HEK293 (cell line): ENCODE results near the gene PIGH.

Source experiments
- CTCF ChIA-PET: fragments of 350-600 bp; formaldehyde crosslinking; extraction: SDS; loops from one replicate; lab custom pipeline; 2021; ENCODE audit warnings: antibody characterized with exemption; lab: Yijun Ruan, JAX
- POLR2A ChIA-PET: fragments of 300-600 bp; formaldehyde crosslinking; extraction: SDS; loops from one replicate; lab custom pipeline; 2020; ENCODE audit warnings: antibody characterized with exemption, inconsistent platforms; lab: Yijun Ruan, JAX
- H3K27ac ChIP-seq: fragments of 200-500 bp; sonication (Bioruptor generic); 2 replicates; pipeline ENCODE4 v1.5.1; 2014; ENCODE audit warnings: low read depth, low read length, control low read depth, inconsistent platforms; ENCODE audit errors: extremely low read depth
- H3K36me3 ChIP-seq, 2 experiments: fragments of 200-500 bp in 1 of 2; sonication (Bioruptor generic) in 1 of 2; 1 replicate in 1 of 2; 2 replicates in 1 of 2; pipeline ENCODE4 v1.5.1; 2014 to 2017; ENCODE audit warnings: inconsistent platforms in 2 of 2, low read length in 2 of 2; ENCODE audit not compliant: control insufficient read depth in 2 of 2, insufficient read depth in 1 of 2
- H3K4me1 ChIP-seq: fragments of 200-500 bp; sonication (Bioruptor generic); 2 replicates; pipeline ENCODE4 v1.5.1; 2014; ENCODE audit warnings: mild to moderate bottlenecking, low read length, inconsistent platforms; ENCODE audit not compliant: control insufficient read depth, insufficient read depth
- H3K4me3 ChIP-seq: 2 replicates; pipeline ENCODE4 v1.5.1; 2011; ENCODE audit warnings: low read depth, mild to moderate bottlenecking, control low read depth, low read length, moderate library complexity
- H3K9me3 ChIP-seq: fragments of 200-500 bp; sonication (Bioruptor generic); 2 replicates; pipeline ENCODE4 v1.5.1; 2014; ENCODE audit warnings: low read depth, low read length, inconsistent platforms; ENCODE audit not compliant: control insufficient read depth, insufficient read depth
- HOXD13 ChIP-seq: sonication (generic); formaldehyde crosslinking; IDR thresholded peaks from 2 replicates; pipeline ENCODE4 v1.8.0; 2022; ENCODE audit warnings: missing genetic modification reagents, borderline replicate concordance
- RBAK ChIP-seq: fragments of 450-650 bp; formaldehyde crosslinking; IDR thresholded peaks from 2 replicates; pipeline ENCODE4 v1.5.1; 2016; ENCODE audit warnings: missing biosample characterization, missing genetic modification characterization
- REPIN1 ChIP-seq: fragments of 450-650 bp; formaldehyde crosslinking; IDR thresholded peaks from 2 replicates; pipeline ENCODE4 v1.5.1; 2017; ENCODE audit warnings: missing biosample characterization, missing genetic modification characterization, low read depth
- ZIC2 ChIP-seq: fragments of 450-650 bp; formaldehyde crosslinking; IDR thresholded peaks from 2 replicates; pipeline ENCODE4 v1.5.1; 2016; ENCODE audit warnings: missing biosample characterization, missing genetic modification characterization
- ZNF114 ChIP-seq: fragments of 450-650 bp; formaldehyde crosslinking; IDR thresholded peaks from 2 replicates; pipeline ENCODE4 v1.5.0; 2017; ENCODE audit warnings: missing biosample characterization, missing genetic modification characterization
- ZNF140 ChIP-seq: fragments of 450-650 bp; formaldehyde crosslinking; IDR thresholded peaks from 2 replicates; pipeline ENCODE4 v1.5.1; 2016; ENCODE audit warnings: missing biosample characterization, missing genetic modification characterization
- ZNF19 ChIP-seq: fragments of 450-650 bp; formaldehyde crosslinking; IDR thresholded peaks from 2 replicates; pipeline ENCODE4; 2016; ENCODE audit warnings: missing biosample characterization, missing genetic modification characterization, low read depth
- ZNF2 ChIP-seq: fragments of 450-650 bp; formaldehyde crosslinking; IDR thresholded peaks from 2 replicates; pipeline ENCODE4 v1.5.1; 2016; ENCODE audit warnings: missing biosample characterization, missing genetic modification characterization
- ZNF202 ChIP-seq: fragments of 450-650 bp; formaldehyde crosslinking; IDR thresholded peaks from 2 replicates; pipeline ENCODE4 v1.5.1; 2016; ENCODE audit warnings: missing biosample characterization, missing genetic modification characterization, borderline replicate concordance
- ZNF341 ChIP-seq: fragments of 450-650 bp; formaldehyde crosslinking; IDR thresholded peaks from 2 replicates; pipeline ENCODE4; 2016; ENCODE audit warnings: low read depth, missing biosample characterization, missing genetic modification characterization
- ZNF37A ChIP-seq: fragments of 450-650 bp; IDR thresholded peaks from 2 replicates; pipeline ENCODE4 v1.5.1; 2018; ENCODE audit warnings: missing biosample characterization, missing genetic modification characterization
- ZNF394 ChIP-seq: fragments of 450-650 bp; formaldehyde crosslinking; IDR thresholded peaks from 2 replicates; pipeline ENCODE4 v1.5.1; 2016; ENCODE audit warnings: missing biosample characterization, missing genetic modification characterization, mild to moderate bottlenecking, moderate library complexity, borderline replicate concordance
- ZNF510 ChIP-seq: fragments of 450-650 bp; formaldehyde crosslinking; IDR thresholded peaks from 2 replicates; pipeline ENCODE4 v1.5.1; 2018; ENCODE audit warnings: mild to moderate bottlenecking, missing genetic modification characterization, missing biosample characterization; ENCODE audit not compliant: insufficient replicate concordance
- ZNF530 ChIP-seq: fragments of 450-650 bp; formaldehyde crosslinking; IDR thresholded peaks from 2 replicates; pipeline ENCODE4 v1.5.1; 2016; ENCODE audit warnings: low read depth, missing biosample characterization, missing genetic modification characterization
- ZNF585B ChIP-seq: fragments of 450-650 bp; formaldehyde crosslinking; IDR thresholded peaks from 2 replicates; pipeline ENCODE4 v1.5.1; 2016; ENCODE audit warnings: missing biosample characterization, missing genetic modification characterization
- ZNF747 ChIP-seq: fragments of 450-650 bp; formaldehyde crosslinking; IDR thresholded peaks from 2 replicates; pipeline ENCODE4 v1.5.1; 2016; ENCODE audit warnings: missing biosample characterization, missing genetic modification characterization
- TF ChIP-seq, protein P1 (sequence below): fragments of 450-650 bp; formaldehyde crosslinking; IDR thresholded peaks from 2 replicates; pipeline ENCODE4 v1.5.1; 2016; ENCODE audit warnings: missing biosample characterization, missing genetic modification characterization
- TF ChIP-seq, protein P2 (sequence below): fragments of 450-650 bp; formaldehyde crosslinking; IDR thresholded peaks from 2 replicates; pipeline ENCODE4 v1.5.1; 2016; ENCODE audit warnings: missing biosample characterization, missing genetic modification characterization
- TF ChIP-seq, protein P3 (sequence below): fragments of 450-650 bp; formaldehyde crosslinking; IDR thresholded peaks from 2 replicates; pipeline ENCODE4 v1.5.1; 2016; ENCODE audit warnings: missing biosample characterization, missing genetic modification characterization
- TF ChIP-seq, protein P4 (sequence below): fragments of 450-650 bp; formaldehyde crosslinking; IDR thresholded peaks from 2 replicates; pipeline ENCODE4 v1.5.1; 2016; ENCODE audit warnings: missing biosample characterization, missing genetic modification characterization
- TF ChIP-seq, protein P5 (sequence below): fragments of 450-650 bp; formaldehyde crosslinking; IDR thresholded peaks from 2 replicates; pipeline ENCODE4 v1.5.1; 2016; ENCODE audit warnings: missing biosample characterization, missing genetic modification characterization

PIGH gene

DNA sequence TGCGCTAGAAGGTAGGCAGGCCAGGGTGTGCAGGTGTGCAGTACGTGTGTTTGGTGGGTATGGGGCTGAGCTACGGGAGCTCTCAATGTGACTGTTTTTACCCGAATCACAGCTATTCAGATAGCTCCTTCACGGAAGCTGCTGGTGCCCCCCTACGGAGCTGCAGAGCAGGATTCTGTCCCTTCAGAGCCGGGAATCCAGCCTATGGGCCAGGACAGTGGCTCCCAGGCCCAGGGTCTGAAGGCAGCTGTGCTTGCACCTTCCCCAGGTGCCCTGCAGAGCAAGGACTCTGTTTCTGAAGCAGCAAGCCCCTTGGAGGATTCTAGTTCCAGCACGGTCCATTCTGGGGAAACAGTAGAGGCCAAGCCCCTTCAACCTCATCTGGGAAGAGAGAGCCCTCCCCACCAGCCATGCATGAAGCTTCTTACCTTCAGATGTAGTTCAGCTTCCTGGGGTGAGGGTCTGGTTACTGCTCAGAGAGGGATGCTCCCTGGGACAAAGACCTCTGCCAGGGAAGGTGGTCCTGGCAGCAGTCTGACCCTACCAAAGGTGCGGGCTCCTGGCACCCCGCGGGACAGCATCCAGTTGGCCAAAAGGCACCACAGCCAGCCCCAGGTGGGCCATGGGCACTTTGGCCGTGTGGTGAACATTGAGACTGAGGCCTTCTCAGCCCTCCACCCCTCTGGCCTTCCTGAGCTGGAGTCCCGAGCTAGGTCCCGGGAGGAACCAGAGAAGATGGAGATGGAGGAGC is 37.9 kb downstream of the PIGH start:
- H3K4me1 ChIP-seq: no peaks in the 10 kb centered on the region
- no peak overlapping the region for H3K27ac ChIP-seq
- peaks cover 0 to 24% of the 10 kb centered on the region in 2 experiments; a peak in 2 of 3 replicates for H3K36me3 ChIP-seq
- no peak for TF ChIP-seq ZNF140
- no peak for TF ChIP-seq ZNF19 (tag by site-specific recombination)
- no peak for TF ChIP-seq ZNF114 (tag by site-specific recombination)
- no peak for TF ChIP-seq REPIN1
- no peak for TF ChIP-seq ZNF747 (tag by site-specific recombination)
- TF ChIP-seq ZNF585B (tag by site-specific recombination): no peak
- TF ChIP-seq HOXD13: no peak
- TF ChIP-seq ZNF2: no peak
- CTCF ChIA-PET: interaction anchor here (0.6 to 2.5 kb wide), 4 partner anchors 9 to 95 kb away, joined by 3 to 11 read pairs (median 7); no protein-coding TSS in a partner anchor
- H3K9me3 ChIP-seq: no peaks in the 10 kb centered on the region
- no peak overlapping the region for H3K4me3 ChIP-seq
- POLR2A ChIA-PET: no interaction called here

DNA sequence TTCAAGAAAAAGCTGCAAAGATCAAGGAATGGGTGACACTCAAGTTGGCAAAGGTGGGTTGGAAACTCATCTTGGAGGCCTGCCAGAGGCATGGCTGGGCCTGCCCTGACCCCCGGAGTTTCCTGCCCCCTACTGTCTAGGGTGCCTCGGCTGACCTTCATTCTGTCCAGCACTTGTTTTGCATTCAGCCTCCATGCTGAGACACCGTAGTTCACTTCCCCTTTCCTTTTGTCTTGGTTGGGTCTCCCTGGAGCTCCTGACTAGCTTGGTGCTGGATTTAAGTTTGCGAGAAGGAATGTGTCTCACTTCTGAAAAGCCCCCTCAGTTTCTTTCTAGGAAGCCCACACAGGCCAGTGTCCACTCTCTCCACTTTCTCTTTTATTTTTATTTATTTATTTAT is 40.4 kb downstream of the PIGH start:
- ChIA-PET CTCF (interaction anchor here (1.0 to 2.5 kb wide), 2 partner anchors 11 to 33 kb away, joined by 5 to 9 read pairs; no protein-coding TSS in a partner anchor), POLR2A (no interaction called here)
- TF ChIP-seq ZIC2 (0 out of 2 replicates have a peak, but pooled peaks have one; percentile 8), ZNF202 (tag by site-specific recombination) (no peak)
- no peaks in the 10 kb centered on the region; the same call in 1 of the 2 replicates for H3K4me1 ChIP-seq
- H3K9me3 ChIP-seq: no peaks in the 10 kb centered on the region
- H3K36me3 ChIP-seq: peaks cover 0 to 28% of the 10 kb centered on the region in 2 experiments; a peak in 2 of 3 replicates
- no peak overlapping the region for H3K27ac ChIP-seq
- H3K4me3 ChIP-seq: no peak overlapping the region

DNA sequence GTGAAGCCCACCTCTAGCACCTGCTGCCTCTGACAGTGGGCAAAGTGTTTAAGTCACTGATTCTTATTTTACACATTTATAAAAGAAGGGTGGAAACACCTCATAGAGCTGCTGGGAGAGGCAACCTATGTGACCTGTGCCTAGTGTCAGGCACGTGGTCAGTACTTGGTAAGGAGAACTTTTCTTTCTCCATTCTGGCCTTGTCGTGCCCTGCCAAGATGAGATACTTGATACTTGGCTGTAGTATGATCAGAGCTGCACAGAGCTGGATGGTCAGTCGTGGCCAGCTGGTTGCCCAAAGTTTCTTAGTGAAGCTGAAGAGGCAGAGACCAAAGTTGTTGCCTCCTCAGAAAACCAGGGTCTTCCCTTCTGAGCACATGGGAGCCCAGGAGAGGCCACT is 42.4 kb downstream of the PIGH start:
- Histone ChIP-seq H3K36me3 (peaks cover 0 to 23% of the 10 kb centered on the region in 2 experiments; a peak in 2 of 3 replicates), H3K4me1 (no peaks in the 10 kb centered on the region; the same call in 1 of the 2 replicates), H3K27ac (no peak overlapping the region), H3K9me3 (no peaks in the 10 kb centered on the region), H3K4me3 (no peak overlapping the region)
- CTCF ChIA-PET: interaction anchor here (0.9 to 4.3 kb wide), 7 partner anchors 9 to 198 kb away, joined by 4 to 45 read pairs (median 5); partner anchors contain the start of genes ATP6V1D and EIF2S1
- POLR2A ChIA-PET: interaction anchor here (1.2 to 2.1 kb wide), 4 partner anchors 14 to 138 kb away, joined by 6 to 10 read pairs (median 8); partner anchors contain the start of genes PIGH, PLEKHH1 and RDH11
- TF ChIP-seq, protein P1, sequence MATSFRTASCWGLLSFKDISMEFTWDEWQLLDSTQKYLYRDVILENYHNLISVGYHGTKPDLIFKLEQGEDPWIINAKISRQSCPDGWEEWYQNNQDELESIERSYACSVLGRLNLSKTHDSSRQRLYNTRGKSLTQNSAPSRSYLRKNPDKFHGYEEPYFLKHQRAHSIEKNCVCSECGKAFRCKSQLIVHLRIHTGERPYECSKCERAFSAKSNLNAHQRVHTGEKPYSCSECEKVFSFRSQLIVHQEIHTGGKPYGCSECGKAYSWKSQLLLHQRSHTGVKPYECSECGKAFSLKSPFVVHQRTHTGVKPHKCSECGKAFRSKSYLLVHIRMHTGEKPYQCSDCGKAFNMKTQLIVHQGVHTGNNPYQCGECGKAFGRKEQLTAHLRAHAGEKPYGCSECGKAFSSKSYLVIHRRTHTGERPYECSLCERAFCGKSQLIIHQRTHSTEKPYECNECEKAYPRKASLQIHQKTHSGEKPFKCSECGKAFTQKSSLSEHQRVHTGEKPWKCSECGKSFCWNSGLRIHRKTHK (tag by site-specific recombination): no peak
- TF ChIP-seq ZNF530 (tag by site-specific recombination) (no peak), ZNF341 (tag by site-specific recombination) (no peak), RBAK (tag by site-specific recombination) (no peak), ZNF37A (tag by site-specific recombination) (no peak), ZNF394 (tag by site-specific recombination) (no peak), ZNF510 (no peak)
- TF ChIP-seq, protein P2, sequence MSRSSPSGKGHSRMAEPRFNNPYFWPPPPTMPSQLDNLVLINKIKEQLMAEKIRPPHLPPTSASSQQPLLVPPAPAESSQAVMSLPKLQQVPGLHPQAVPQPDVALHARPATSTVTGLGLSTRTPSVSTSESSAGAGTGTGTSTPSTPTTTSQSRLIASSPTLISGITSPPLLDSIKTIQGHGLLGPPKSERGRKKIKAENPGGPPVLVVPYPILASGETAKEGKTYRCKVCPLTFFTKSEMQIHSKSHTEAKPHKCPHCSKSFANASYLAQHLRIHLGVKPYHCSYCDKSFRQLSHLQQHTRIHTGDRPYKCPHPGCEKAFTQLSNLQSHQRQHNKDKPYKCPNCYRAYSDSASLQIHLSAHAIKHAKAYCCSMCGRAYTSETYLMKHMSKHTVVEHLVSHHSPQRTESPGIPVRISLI (tag by site-specific recombination): no peak
- TF ChIP-seq, protein P3, sequence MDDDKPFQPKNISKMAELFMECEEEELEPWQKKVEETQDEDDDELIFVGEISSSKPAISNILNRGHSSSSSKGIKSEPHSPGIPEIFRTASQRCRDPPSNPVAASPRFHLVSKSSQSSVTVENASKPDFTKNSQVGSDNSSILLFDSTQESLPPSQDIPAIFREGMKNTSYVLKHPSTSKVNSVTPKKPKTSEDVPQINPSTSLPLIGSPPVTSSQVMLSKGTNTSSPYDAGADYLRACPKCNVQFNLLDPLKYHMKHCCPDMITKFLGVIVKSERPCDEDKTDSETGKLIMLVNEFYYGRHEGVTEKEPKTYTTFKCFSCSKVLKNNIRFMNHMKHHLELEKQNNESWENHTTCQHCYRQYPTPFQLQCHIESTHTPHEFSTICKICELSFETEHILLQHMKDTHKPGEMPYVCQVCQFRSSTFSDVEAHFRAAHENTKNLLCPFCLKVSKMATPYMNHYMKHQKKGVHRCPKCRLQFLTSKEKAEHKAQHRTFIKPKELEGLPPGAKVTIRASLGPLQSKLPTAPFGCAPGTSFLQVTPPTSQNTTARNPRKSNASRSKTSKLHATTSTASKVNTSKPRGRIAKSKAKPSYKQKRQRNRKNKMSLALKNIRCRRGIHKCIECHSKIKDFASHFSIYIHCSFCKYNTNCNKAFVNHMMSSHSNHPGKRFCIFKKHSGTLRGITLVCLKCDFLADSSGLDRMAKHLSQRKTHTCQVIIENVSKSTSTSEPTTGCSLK (tag by site-specific recombination): no peak
- TF ChIP-seq, protein P4, sequence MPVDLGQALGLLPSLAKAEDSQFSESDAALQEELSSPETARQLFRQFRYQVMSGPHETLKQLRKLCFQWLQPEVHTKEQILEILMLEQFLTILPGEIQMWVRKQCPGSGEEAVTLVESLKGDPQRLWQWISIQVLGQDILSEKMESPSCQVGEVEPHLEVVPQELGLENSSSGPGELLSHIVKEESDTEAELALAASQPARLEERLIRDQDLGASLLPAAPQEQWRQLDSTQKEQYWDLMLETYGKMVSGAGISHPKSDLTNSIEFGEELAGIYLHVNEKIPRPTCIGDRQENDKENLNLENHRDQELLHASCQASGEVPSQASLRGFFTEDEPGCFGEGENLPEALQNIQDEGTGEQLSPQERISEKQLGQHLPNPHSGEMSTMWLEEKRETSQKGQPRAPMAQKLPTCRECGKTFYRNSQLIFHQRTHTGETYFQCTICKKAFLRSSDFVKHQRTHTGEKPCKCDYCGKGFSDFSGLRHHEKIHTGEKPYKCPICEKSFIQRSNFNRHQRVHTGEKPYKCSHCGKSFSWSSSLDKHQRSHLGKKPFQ (tag by site-specific recombination): no peak
- TF ChIP-seq, protein P5, sequence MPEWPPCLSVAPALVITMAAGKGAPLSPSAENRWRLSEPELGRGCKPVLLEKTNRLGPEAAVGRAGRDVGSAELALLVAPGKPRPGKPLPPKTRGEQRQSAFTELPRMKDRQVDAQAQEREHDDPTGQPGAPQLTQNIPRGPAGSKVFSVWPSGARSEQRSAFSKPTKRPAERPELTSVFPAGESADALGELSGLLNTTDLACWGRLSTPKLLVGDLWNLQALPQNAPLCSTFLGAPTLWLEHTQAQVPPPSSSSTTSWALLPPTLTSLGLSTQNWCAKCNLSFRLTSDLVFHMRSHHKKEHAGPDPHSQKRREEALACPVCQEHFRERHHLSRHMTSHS (tag by site-specific recombination): no peak
